K562 (cell line): Measurements from ENCODE around the gene HPSE2. TPM values are rescaled to one million over a fixed set of nuclear protein-coding genes. Genes with fewer than 3 reads are reported as not detected.

ENCODE experiments used
- ADNP ChIP-seq: fragments of 200-800 bp; sonication (Bioruptor generic); IDR thresholded peaks from 2 replicates; pipeline ENCODE4 v1.6.1; 2016; ENCODE audit warnings: missing genetic modification characterization, missing compliant biosample characterization
- CEBPZ ChIP-seq: fragments of 150-350 bp; IDR thresholded peaks from 2 replicates; pipeline ENCODE4 v1.6.1; 2014; ENCODE audit warnings: low read depth, mild to moderate bottlenecking, low read length, borderline replicate concordance
- ELF2 ChIP-seq: fragments of 250-450 bp; sonication (Bioruptor Pico); IDR thresholded peaks from 2 replicates; pipeline ENCODE4 v1.5.0; 2021; ENCODE audit warnings: mild to moderate bottlenecking
- ETV1 ChIP-seq: fragments of 450-650 bp; conservative IDR thresholded peaks from 2 replicates; pipeline ENCODE4 v1.6.1; 2016; ENCODE audit warnings: missing genetic modification characterization, control low read depth, low read depth, missing compliant biosample characterization
- GATAD2B ChIP-seq: fragments of 450-650 bp; IDR thresholded peaks from 2 replicates; pipeline ENCODE4 v1.6.1; 2017; ENCODE audit warnings: mild to moderate bottlenecking, borderline replicate concordance
- HDAC8 ChIP-seq: fragments of 450-650 bp; IDR thresholded peaks from 2 replicates; pipeline ENCODE4 v1.6.1; 2016; ENCODE audit warnings: mild to moderate bottlenecking, missing genetic modification characterization, moderate library complexity, missing compliant biosample characterization
- MCM7 ChIP-seq, 2 experiments: fragments of 450-650 bp; IDR thresholded peaks; 2 replicates each; pipeline ENCODE4 v1.6.1; 2016 to 2018
- NCOA6 ChIP-seq: fragments of 450-650 bp; IDR thresholded peaks from 2 replicates; pipeline ENCODE4 v1.6.1; 2017; ENCODE audit warnings: mild to moderate bottlenecking
- NKRF ChIP-seq: fragments of 450-650 bp; IDR thresholded peaks from 2 replicates; pipeline ENCODE4 v1.6.1; 2016; ENCODE audit warnings: borderline replicate concordance
- SAFB2 ChIP-seq: fragments of 200-400 bp; formaldehyde crosslinking; IDR thresholded peaks from 2 replicates; pipeline ENCODE4 v1.6.1; 2018; ENCODE audit warnings: borderline replicate concordance, low read length, low read depth, moderate library complexity; ENCODE audit not compliant: severe bottlenecking
- SMC3 ChIP-seq: conservative IDR thresholded peaks from 2 replicates; pipeline ENCODE4 v1.6.1; 2011; ENCODE audit warnings: low read depth, low read length, improper control_type of control experiment; ENCODE audit not compliant: insufficient read depth
- SPI1 ChIP-seq: IDR thresholded peaks from 2 replicates; pipeline ENCODE4 v1.6.1; 2011; ENCODE audit warnings: low read depth, low read length, control low read depth, borderline replicate concordance
- THRAP3 ChIP-seq: fragments of 450-650 bp; IDR thresholded peaks from 2 replicates; pipeline ENCODE4 v1.6.1; 2016; ENCODE audit warnings: mild to moderate bottlenecking, inconsistent platforms, borderline replicate concordance
- ZFX ChIP-seq: sonication (generic); formaldehyde crosslinking; IDR thresholded peaks from 2 replicates; pipeline ENCODE4 v1.8.0; 2022; ENCODE audit warnings: mild to moderate bottlenecking, missing genetic modification reagents, moderate library complexity
- ZKSCAN1 ChIP-seq: fragments of 150-350 bp; IDR thresholded peaks from 2 replicates; pipeline ENCODE4 v1.6.1; 2016; ENCODE audit warnings: low read depth, low read length
- ZNF274 ChIP-seq: IDR thresholded peaks from 2 replicates; pipeline ENCODE4 v1.6.1; 2011; ENCODE audit warnings: low read depth, mild to moderate bottlenecking, low read length, moderate library complexity, borderline replicate concordance
- ZNF507 ChIP-seq: conservative IDR thresholded peaks from 2 replicates; pipeline ENCODE4 v1.6.1; 2017; ENCODE audit warnings: missing genetic modification characterization, missing compliant biosample characterization
- polyA plus RNA-seq, 8 experiments: library from polyadenylated mRNA; depleted of rRNA in 4 of 8; stranded (reverse) in 5 of 8; unstranded in 3 of 8; fragments of >200 nt; fragmentation: Nextera tagmentation in 2 of 8; fragmentation: Illumina TruSeq in 1 of 8; extraction: Ambion mirVana in 2 of 8; extraction: Trizol in 1 of 8; gene quantifications; 2 replicates each; pipeline versions ENCODE4 v1.2.1 to v1.2.3, GENCODE V29; 2011 to 2014; ENCODE audit warnings: inconsistent platforms in 1 of 8, missing spikeins in 1 of 8
- total RNA-seq, 7 experiments: library from RNA; depleted of rRNA in 6 of 7; stranded (reverse); fragments of >200 nt in 6 of 7; fragmentation: Illumina TruSeq in 2 of 7; extraction: Trizol in 2 of 7; gene quantifications; 2 replicates each; pipeline versions ENCODE4 v1.2.1 to v1.2.3, GENCODE V29; 2011 to 2021; ENCODE audit warnings: low replicate concordance in 1 of 7
- TF ChIP-seq, protein P1 (sequence below): sonication (generic); formaldehyde crosslinking; IDR thresholded peaks from 2 replicates; pipeline ENCODE4 v1.8.0; 2022; ENCODE audit warnings: mild to moderate bottlenecking, missing genetic modification reagents
- TF ChIP-seq, protein P2 (sequence below): fragments of 250-450 bp; sonication (Bioruptor Pico); IDR thresholded peaks from 2 replicates; pipeline ENCODE4 v1.5.0; 2021
- TF ChIP-seq, protein P3 (sequence below): fragments of 250-450 bp; sonication (Bioruptor Pico); IDR thresholded peaks from 2 replicates; pipeline ENCODE4 v1.8.0; 2022; ENCODE audit warnings: moderate library complexity, mild to moderate bottlenecking, inconsistent platforms
- TF ChIP-seq, protein P4 (sequence below): fragments of 250-450 bp; sonication (Bioruptor Pico); IDR thresholded peaks from 2 replicates; pipeline ENCODE4 v1.6.1; 2021; ENCODE audit warnings: mild to moderate bottlenecking

HPSE2 gene
- total and polyA plus RNA-seq, 9 of the 15 experiments (the other 6 are each of a cell fraction or from before 2014, with no cell fraction given) = 0.03 to 0.10 (median 0.04) TPM; not detected in 2

DNA sequence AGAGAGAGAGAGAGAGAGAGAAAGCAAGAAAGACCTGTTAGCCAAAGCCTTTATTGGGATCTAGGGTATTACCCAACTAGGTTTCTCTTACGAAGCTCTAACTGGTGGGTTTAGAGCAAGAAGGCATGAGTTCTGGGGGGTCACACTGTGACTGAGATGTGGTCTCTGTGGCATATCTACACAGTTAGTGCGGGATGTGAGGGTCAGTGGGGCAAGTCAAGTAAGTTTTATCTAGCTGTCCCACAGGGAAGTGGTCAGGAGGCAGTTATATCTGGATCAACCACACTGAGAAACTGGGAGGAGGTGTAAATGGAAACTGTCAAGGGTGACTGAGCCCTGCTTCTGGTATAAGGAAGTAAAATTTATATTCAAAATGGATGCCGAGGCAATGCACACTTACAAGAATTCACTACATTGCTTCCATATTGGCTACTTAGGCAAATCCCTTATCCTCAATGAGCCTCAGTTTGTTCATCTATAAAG is 457.3 kb downstream of the HPSE2 start (continued):
- no peak for TF ChIP-seq GATAD2B
- no peak for TF ChIP-seq CEBPZ
- TF ChIP-seq, protein P1, sequence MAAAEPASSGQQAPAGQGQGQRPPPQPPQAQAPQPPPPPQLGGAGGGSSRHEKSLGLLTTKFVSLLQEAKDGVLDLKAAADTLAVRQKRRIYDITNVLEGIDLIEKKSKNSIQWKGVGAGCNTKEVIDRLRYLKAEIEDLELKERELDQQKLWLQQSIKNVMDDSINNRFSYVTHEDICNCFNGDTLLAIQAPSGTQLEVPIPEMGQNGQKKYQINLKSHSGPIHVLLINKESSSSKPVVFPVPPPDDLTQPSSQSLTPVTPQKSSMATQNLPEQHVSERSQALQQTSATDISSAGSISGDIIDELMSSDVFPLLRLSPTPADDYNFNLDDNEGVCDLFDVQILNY (CRISPR knock-in tag) = no peak
- no peak for TF ChIP-seq ZNF274
- peak; percentile 61; the same call in 1 of the 2 replicates for TF ChIP-seq SPI1
- TF ChIP-seq, protein P2, sequence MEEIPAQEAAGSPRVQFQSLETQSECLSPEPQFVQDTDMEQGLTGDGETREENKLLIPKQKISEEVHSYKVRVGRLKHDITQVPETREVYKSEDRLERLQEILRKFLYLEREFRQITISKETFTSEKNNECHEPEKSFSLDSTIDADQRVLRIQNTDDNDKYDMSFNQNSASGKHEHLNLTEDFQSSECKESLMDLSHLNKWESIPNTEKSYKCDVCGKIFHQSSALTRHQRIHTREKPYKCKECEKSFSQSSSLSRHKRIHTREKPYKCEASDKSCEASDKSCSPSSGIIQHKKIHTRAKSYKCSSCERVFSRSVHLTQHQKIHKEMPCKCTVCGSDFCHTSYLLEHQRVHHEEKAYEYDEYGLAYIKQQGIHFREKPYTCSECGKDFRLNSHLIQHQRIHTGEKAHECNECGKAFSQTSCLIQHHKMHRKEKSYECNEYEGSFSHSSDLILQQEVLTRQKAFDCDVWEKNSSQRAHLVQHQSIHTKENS (CRISPR knock-in tag) = no peak
- TF ChIP-seq MCM7 (IDR thresholded peaks at IDR 0.05) = no peak
- no peak for TF ChIP-seq SMC3
- no peak for TF ChIP-seq NCOA6
- TF ChIP-seq ADNP (tag) = no peak; the same call in 1 of the 2 replicates
- TF ChIP-seq ELF2 (CRISPR knock-in tag) = no peak
- TF ChIP-seq THRAP3 = no peak
- TF ChIP-seq NKRF = no peak
- 0 out of 2 replicates have a peak, but pooled peaks have one; percentile 20 for TF ChIP-seq ZKSCAN1
- TF ChIP-seq SAFB2 = no peak
- no peak for TF ChIP-seq HDAC8
- TF ChIP-seq, protein P3, sequence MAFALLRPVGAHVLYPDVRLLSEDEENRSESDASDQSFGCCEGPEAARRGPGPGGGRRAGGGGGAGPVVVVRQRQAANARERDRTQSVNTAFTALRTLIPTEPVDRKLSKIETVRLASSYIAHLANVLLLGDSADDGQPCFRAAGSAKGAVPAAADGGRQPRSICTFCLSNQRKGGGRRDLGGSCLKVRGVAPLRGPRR (CRISPR knock-in tag) = no peak
- no peak for TF ChIP-seq ZNF507
- TF ChIP-seq, protein P4, sequence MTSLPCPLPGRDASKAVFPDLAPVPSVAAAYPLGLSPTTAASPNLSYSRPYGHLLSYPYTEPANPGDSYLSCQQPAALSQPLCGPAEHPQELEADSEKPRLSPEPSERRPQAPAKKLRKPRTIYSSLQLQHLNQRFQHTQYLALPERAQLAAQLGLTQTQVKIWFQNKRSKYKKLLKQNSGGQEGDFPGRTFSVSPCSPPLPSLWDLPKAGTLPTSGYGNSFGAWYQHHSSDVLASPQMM (CRISPR knock-in tag) = no peak
- 0 out of 2 replicates have a peak, but pooled peaks have one; percentile 42 for TF ChIP-seq ETV1 (tag)
- no peak for TF ChIP-seq ZFX
